Large intestine (tissue), 3 donors: ENCODE data around the gene GABBR1. TPM values are rescaled to one million over a fixed set of nuclear protein-coding genes. Genes with fewer than 3 reads are reported as not detected.

ENCODE experiments used
- DNase-seq, 2 donors: peaks; one replicate each; pipeline versions ENCODE4 v3.0.0 to v3.0.0-alpha.2; 2013
- H3K27ac ChIP-seq: one replicate; pipeline ENCODE4 v1.5.1; 2013; ENCODE audit warnings: low read length
- H3K27me3 ChIP-seq: 2 replicates; pipeline ENCODE4 v1.6.1; 2013; ENCODE audit warnings: low read length; ENCODE audit not compliant: control insufficient read depth, insufficient read depth
- H3K36me3 ChIP-seq: 2 replicates; pipeline ENCODE4 v1.6.1; 2013; ENCODE audit warnings: low read length; ENCODE audit not compliant: control insufficient read depth, insufficient read depth
- H3K4me1 ChIP-seq: one replicate; pipeline ENCODE4 v1.6.1; 2013; ENCODE audit warnings: low read length; ENCODE audit not compliant: control insufficient read depth, insufficient read depth
- H3K4me3 ChIP-seq: one replicate; pipeline ENCODE4 v1.5.1; 2013; ENCODE audit warnings: low read length
- H3K9me3 ChIP-seq: one replicate; pipeline ENCODE4 v1.6.1; 2013; ENCODE audit warnings: mild to moderate bottlenecking, low read depth, low read length, moderate library complexity; ENCODE audit not compliant: control insufficient read depth
- WGBS: methylation state at CpG from one replicate; pipeline ENCODE4 v1.1.5; 2013; ENCODE audit warnings: low lambda C conversion rate; ENCODE audit not compliant: insufficient coverage; 5-methylcytosine and 5-hydroxymethylcytosine counted together
- polyA plus RNA-seq: library from polyadenylated mRNA; unstranded; fragments of 120-200 nt; gene quantifications from one replicate; pipeline ENCODE4 v1.2.1, GENCODE V29; 2013

The GABBR1 gene
- polyA plus RNA-seq, 1 donor: 35.9 TPM

DNA sequence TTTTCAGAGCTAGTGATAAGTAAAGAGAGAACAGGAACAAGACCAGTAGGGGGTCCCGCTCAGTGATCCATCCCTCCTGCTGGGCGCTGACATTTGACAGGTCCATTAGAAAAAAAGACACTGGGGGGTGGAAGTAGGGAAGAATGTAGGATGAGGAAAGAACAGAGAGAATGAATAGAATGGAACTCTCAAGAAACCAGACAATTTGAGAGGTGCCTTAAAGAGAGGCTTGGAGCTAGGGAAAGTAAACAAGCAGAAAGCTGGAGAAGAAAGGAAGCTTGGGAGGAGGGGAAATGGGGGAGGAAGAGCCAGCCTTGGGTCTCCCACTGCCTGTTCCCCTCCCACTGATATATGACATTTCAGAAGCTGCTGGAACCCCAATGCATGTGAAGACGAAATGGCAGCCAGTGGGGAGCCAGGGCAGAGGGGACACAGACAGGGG is 8.4 kb downstream of the GABBR1 start:
- Histone ChIP-seq H3K4me1 (peaks cover 4% of the 10 kb centered on the region), H3K36me3 (peaks cover 10% of the 10 kb centered on the region), H3K27me3 (peaks cover 56% of the 10 kb centered on the region), H3K9me3 (no peaks in the 10 kb centered on the region), H3K27ac (no peak overlapping the region), H3K4me3 (no peak overlapping the region)
- DNase-seq: no peak
- no CpG with 5 or more reads among the region's 3 CpGs for WGBS

DNA sequence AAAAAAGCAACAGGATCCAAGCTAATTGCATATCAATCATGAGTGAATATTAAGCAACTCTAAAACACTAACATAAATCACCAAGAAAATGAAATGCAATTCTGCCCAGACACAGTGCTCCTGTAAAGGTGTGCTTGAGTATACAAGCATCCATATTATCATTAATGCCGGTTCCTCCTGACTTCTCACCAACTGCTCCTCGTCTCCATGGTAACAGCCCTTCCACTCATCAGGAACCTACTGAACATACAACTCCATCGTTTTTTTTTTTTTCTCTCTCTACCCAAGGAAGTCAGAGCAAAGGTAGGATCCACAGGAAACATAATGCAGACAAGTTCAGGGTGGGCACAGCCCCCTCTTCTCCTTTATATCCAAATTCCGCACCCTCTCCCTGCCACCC is 12.4 kb downstream of the GABBR1 start:
- Histone ChIP-seq H3K4me3 (no peak overlapping the region), H3K9me3 (no peaks in the 10 kb centered on the region), H3K36me3 (peaks cover 13% of the 10 kb centered on the region), H3K27me3 (peaks cover 18% of the 10 kb centered on the region), H3K27ac (no peak overlapping the region), H3K4me1 (no peaks in the 10 kb centered on the region)
- 70% methylated on average over 1 of the region's 4 CpGs for WGBS
- no peak for DNase-seq

DNA sequence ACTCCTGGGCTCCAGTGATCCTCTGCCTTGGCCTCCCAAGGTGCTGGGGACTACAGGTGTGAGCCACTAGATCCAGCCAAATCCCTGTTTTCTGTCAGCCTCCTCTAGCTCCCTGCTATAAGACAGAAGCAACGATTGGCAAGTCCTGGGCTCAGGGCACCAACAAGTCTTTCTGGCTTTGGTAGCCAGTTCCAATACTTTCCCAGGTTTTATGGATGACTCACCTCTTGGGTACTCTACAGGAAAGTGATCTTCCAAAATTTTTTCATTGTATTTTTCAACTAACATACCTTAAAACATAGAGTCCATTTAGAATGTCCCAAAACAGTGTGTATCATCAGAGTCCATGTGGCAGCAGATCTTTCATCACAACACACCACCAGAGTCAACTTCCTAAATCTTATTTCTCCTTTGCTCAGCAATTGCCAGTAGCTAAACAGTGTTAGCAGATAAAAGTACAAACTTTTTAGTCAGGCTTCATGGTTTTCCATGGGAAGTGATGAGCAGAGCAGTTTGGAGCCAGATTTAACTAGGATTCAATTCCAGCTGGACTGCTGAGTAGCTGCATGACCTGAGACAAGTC is 13.3 kb downstream of the GABBR1 start:
- H3K4me3 ChIP-seq: no peak overlapping the region
- DNase-seq: no peak
- 100% methylated on average over 1 of the region's 1 CpG for WGBS
- H3K4me1 ChIP-seq: no peaks in the 10 kb centered on the region
- H3K9me3 ChIP-seq: no peaks in the 10 kb centered on the region
- H3K36me3 ChIP-seq: peaks cover 13% of the 10 kb centered on the region
- no peak overlapping the region for H3K27ac ChIP-seq
- peaks cover 11% of the 10 kb centered on the region for H3K27me3 ChIP-seq

DNA sequence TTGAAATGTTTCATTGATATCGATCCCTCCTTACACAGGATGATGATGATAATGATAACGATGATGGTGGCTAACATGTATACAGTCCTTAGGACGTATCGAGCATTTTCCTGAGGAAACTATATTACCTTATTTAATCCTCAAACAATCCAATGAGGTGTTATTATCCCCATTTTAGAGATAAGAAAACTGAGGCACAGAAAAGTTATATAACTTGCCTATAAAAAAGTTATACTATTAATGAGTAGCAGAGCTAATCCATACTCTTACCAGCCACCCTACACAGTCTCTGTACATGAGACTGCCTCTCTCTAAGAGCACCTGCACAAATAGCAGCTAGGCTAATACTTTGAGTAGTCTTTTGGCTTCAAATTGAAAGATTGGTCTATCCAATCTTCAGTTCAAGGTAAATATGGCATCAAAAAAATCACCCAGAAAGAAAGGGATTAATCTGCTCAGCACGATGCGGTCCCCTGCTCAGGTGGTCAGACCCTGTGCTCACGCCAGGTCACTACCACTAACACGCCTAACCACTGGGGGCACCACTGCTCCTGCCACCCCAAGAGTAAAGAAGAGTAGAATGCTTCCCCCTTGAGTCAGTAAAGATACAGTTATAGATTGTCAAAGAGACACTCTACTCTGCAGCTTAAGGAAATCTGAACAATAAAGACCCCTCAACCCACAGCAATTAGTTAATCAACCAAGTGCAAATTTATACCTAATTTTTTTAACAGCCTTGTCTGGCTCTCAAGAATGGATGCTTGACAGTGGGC is 15.0 kb downstream of the GABBR1 start:
- peaks cover 17% of the 10 kb centered on the region for H3K36me3 ChIP-seq
- H3K27me3 ChIP-seq: no peaks in the 10 kb centered on the region
- no peak overlapping the region for H3K4me3 ChIP-seq
- DNase-seq: no peak
- 100% methylated on average over 2 of the region's 8 CpGs for WGBS
- no peaks in the 10 kb centered on the region for H3K9me3 ChIP-seq
- no peaks in the 10 kb centered on the region for H3K4me1 ChIP-seq
- H3K27ac ChIP-seq: no peak overlapping the region

DNA sequence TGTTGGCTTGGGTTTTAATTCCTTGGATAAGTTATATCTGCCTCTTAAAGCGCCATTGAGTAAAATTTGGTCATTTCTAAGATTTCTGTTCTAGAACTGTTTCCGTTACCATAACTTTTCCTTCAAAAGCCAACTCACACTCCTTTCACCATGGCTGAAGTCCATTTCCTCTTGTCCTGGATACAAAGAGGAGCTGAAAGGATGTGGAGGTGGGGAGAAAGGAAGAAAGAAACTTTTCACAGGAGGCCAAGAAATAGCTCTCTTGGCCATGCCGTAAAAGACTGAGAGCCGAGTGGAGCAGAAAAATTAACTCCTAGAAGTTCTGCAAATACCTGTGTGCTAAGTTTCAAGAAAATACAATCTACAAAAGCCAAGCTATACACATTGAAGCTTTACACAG is 21.6 kb downstream of the GABBR1 start:
- WGBS: 94% methylated on average over 2 of the region's 4 CpGs
- Histone ChIP-seq H3K9me3 (no peaks in the 10 kb centered on the region), H3K4me3 (no peak overlapping the region), H3K36me3 (peaks cover 15% of the 10 kb centered on the region), H3K4me1 (no peaks in the 10 kb centered on the region), H3K27ac (no peak overlapping the region), H3K27me3 (no peaks in the 10 kb centered on the region)
- DNase-seq: no peak

DNA sequence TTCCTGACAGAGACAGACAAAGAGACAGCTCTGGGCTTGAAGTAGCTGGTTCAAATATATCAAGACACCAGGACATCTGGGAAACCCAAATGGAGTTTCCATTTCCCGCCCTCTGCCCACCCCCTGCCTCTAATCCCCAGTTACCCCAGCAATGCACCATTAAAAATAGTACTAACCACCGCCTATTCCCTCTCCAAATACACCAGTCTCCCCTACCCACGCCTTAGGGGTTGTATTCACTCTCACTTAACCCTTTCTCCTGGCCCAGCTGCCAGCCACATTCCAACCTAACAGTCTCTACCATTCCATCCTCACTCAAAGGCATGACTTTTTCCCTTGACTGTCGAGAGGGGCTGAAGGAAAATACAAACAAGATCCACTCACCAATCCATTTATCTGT is 22.4 kb downstream of the GABBR1 start:
- H3K9me3 ChIP-seq: no peaks in the 10 kb centered on the region
- 80% methylated on average over 1 of the region's 4 CpGs for WGBS
- no peak overlapping the region for H3K27ac ChIP-seq
- no peaks in the 10 kb centered on the region for H3K4me1 ChIP-seq
- no peak for DNase-seq
- no peaks in the 10 kb centered on the region for H3K27me3 ChIP-seq
- H3K4me3 ChIP-seq: no peak overlapping the region
- H3K36me3 ChIP-seq: peaks cover 15% of the 10 kb centered on the region

DNA sequence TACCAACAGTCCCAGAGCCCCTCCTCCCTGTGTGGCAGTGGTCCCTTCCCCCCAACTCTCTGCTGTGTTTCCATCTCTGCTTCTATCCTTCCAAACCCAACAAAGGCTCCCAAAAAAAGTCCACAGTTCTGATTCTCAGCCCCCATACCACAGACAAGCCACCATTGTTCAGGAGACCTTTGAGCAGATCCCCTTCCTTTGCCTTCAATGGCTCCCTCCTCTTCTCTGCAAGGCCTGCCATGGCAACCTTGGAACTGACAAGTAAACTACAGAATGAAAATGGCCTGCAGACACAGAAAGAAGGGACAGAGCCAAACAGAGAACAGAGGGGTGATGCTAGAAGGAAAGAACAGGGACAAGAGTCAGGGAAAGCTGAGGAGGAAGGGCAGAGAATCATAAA is 24.9 kb downstream of the GABBR1 start:
- Histone ChIP-seq H3K27ac (no peak overlapping the region), H3K9me3 (no peaks in the 10 kb centered on the region), H3K4me1 (no peaks in the 10 kb centered on the region), H3K36me3 (peaks cover 10% of the 10 kb centered on the region), H3K4me3 (no peak overlapping the region), H3K27me3 (no peaks in the 10 kb centered on the region)
- no peak for DNase-seq

DNA sequence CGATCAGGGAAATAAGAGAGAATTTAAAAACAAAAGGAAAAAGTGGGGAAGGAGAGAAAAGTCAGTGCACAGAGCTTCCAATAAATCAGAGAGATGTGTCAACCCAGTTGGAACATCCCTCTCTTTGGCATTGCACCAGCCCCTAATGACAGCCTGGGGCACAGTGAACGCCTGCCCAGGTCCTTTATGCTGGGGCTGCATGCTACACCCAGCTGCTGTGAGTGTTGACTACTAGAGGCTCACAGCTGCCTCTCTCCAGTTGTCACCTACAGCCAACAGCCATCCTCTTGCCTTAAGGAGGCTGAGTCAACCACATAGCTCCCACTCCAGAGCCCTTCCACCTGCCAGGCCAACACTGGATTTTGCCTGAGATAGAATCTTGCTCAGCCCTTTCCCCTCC is 29.1 kb downstream of the GABBR1 start:
- Histone ChIP-seq H3K27ac (no peak overlapping the region), H3K9me3 (no peaks in the 10 kb centered on the region), H3K36me3 (peaks cover 8% of the 10 kb centered on the region), H3K27me3 (no peaks in the 10 kb centered on the region), H3K4me3 (no peak overlapping the region), H3K4me1 (no peaks in the 10 kb centered on the region)
- no peak for DNase-seq
- WGBS: 100% methylated on average over 1 of the region's 2 CpGs

DNA sequence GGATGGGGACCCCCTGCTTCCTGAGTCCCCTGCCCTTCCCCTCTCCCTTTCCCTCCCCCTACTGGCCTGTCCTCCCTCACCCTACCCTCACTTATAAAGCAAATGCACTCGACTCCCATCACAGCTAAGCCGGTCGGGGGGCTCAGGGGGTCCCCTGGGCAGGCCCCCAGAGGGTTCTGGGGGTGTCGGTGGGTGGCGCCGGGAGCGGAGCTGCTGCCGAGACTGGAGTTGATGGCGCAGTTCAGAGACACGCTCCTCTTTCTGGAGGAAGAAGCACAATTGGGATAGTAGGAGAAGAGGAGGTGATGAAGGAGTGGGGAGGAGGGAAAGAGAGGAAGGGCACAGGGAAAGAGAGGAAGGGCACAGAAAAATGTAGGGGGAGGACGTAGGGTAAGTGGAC is 29.5 kb downstream of the GABBR1 start:
- H3K4me1 ChIP-seq: no peaks in the 10 kb centered on the region
- H3K27ac ChIP-seq: no peak overlapping the region
- no peaks in the 10 kb centered on the region for H3K9me3 ChIP-seq
- DNase-seq: no peak
- H3K4me3 ChIP-seq: no peak overlapping the region
- peaks cover 8% of the 10 kb centered on the region for H3K36me3 ChIP-seq
- H3K27me3 ChIP-seq: no peaks in the 10 kb centered on the region
- 82% methylated on average over 1 of the region's 11 CpGs for WGBS

DNA sequence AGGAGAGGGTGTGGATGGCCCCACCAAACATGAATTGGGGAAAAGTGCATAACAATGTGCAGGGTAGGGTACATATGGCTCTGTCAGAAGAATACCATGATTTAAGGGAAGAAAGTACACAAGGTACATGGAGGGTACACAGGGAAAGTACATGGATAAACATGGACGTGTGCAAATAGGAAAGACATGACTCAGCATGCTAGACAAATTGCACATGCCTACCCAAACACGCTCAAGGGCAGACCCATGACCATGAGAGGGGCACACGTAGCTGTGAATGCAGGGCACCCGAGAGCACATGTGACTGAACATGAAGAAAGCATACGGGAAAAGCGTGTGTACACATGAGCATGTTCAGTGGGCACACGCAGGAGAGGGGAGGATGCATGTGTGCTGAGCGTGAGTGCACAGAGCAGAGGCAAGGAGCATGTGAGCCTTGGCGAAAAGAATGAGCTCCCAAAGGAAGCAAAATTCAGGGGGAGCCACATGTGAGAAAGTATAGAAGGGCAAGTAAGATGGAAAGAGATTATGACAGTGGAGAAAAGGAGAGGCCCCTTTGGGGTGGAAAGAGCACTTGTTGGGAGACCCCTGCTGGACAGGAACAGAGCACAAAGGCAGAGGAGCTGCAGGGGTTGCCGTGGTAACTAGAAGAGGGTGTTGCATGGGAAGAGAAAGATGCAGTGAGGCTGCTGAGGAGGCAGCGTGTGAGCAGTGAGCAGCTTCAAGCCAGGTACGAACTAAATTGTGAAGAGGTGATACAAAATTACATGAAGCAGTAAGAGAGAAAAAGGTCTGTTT is 30.2 kb downstream of the GABBR1 start:
- Histone ChIP-seq H3K9me3 (no peaks in the 10 kb centered on the region), H3K27ac (no peak overlapping the region), H3K4me1 (no peaks in the 10 kb centered on the region), H3K36me3 (peaks cover 5% of the 10 kb centered on the region), H3K4me3 (no peak overlapping the region), H3K27me3 (no peaks in the 10 kb centered on the region)
- 73% methylated on average over 3 of the region's 12 CpGs for WGBS
- DNase-seq: no peak
